IPS-NIHi7 (cell line): ENCODE measurements around the gene FLNB.
A peak's percentile ranks its signal among the peaks of the same experiment; 100 is the strongest.
"Not testable (repeated sequence)": the region's sequence is repeated elsewhere in the genome, so short reads cannot be mapped to it uniquely, and the experiment has no call there.

ENCODE experiments used
- DNase-seq: peaks from one replicate; pipeline ENCODE4 v3.0.0; 2012; ENCODE audit warnings: mixed read lengths; ENCODE audit errors: extremely low spot score

FLNB gene

GRCh38 chr3:57982561-57983243, 25.5 kb upstream of the FLNB start:
- DNase-seq = no peak

- DNase-seq = no peak
These were observed 24.3 kb upstream of the FLNB start for GRCh38 chr3:57983734-57984518.

- DNase-seq = no peak
These were observed 22.8 kb upstream of the FLNB start for GRCh38 chr3:57985176-57985983.

- DNase-seq = no peak
These were observed 22.3 kb upstream of the FLNB start for GRCh38 chr3:57985984-57986246.

DNA sequence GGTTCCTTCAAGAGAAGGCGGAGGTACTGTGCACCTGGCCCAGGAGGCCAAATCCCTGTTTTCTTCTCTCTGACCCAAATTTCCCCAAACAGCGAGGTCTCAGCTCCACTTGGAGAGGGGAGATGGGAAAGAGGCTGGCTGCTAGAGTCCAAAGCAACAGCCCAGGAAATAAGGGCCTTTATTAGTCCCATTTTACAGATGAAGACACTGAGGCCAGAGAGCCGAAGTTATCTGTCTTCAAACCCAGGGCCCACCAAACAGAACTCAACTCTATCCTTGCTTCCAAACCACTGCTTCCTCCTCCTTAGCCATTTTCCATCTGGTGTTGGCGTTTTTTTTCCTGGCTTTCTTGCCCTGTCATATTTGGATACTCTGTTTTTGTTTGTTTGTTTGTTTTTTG, 22.0 kb upstream of the FLNB start:
- DNase-seq = no peak

DNA sequence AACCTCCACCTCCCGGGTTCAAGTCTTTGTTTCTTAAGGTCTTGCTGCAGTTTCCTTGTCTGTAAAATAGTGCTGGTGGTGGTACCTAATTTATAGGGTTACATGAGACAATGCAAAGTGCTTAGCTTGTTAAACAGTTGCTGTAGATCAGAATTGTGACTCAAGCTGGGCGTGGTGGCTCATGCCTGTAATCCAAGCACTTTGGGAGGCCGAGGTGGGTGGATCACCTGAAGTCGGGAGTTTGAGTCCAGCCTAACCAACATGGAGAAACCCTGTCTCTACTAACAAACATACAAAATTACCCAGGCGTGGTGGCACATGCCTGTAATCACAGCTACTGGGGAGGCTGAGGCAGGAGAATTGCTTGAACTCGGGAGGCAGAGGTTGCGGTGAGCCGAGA, 19.0 kb upstream of the FLNB start:
- DNase-seq = not testable (repeated sequence)

DNA sequence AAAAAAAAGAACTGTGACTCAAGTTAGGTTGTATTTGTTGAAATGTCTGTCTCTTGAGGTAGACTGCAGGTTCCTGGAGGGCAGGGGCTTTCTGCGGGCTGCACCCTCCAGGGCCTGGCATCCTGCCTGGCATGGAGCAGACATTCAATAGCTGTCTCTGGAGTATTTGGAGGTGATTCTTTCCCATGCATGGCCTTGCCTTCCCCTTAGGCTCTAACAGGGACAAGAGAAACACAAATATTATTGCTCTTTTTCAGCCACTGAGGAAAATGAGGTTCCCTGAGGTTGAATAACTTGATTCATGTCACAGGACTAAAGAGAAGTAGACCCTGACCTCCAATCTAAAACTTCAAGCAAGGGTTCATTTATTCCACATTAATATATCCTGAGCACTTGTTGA, 18.6 kb upstream of the FLNB start:
- DNase-seq = no peak

DNA sequence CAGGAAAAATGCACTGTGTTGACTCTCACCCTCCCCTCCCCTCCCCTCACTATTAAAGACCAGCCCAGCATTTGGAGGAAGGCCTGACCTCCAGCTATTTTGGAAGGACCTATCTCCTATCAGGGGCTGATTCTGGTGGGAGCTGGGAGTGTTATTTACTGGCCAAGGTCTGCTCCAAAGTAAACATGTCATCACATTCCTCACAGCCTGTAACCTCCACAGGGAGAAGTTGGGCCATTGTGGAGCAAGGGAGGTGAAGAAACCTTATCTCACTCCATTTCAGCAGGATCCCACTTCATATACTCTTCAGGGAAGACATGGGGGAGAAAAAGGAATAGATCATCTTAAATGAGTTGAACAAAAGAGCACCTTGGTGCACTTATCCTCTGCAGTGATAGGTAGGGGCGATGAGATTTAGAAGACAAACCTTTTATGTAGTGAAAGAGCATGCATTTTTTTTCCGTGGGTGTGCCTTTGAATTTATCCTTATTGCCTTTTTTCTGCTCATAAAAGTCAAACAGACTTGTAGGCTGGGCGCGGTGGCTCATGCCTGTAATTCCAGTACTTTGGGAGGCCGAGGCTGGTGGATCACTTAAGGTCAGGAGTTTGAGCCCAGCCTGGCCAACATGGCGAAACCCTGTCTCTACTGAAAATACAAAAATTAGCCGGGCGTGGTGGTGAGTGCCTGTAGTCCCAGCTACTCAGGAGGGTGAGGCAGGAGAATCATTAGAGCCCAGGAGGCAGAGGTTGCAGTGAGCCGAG, 15.6 kb upstream of the FLNB start:
- DNase-seq = peak; percentile 44

DNA sequence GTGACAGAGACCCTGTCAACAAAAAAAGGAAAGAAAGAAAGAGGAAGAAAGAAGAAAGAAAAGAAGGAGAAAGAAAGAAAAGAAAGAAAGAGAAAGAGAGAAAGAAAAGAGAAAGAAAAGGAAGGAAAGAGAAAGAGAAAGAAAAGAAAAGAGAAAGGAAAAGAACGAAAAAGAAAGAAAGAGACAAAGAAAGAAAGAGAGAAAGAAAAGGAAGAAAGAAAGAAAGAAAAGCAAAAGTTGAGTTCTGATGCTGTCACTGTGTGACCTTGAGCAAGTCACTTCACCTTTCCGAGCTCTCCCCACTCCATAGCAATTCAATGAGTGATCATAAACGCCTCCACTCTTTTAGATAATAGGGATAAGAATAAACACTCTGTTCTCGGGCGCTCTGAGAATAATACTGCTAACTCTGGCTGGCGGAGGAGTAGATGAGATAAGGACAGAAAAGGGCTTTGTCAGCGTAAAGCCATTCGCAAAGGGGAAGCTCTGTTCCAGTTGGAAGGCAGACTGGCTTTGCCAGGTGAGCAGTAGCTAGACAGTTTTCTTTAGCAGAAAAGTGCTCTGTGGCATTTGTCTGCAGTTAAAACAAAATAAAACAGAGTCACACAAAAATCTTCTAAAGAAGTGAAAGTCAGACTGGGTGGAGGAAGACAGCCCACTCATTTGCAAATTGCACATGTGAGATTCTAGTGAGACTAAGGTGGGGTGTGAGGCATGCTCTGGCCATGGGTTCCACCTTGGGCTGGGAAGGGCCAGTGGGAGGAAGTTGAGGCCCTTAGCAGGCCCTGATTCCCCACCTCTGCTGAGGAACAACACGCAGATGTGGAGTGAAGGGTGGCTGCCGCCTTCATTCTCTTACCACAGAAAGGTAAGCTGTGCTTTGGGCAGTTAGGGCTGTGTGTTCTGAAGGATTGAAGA, 9.6 kb upstream of the FLNB start:
- no peak for DNase-seq

DNA sequence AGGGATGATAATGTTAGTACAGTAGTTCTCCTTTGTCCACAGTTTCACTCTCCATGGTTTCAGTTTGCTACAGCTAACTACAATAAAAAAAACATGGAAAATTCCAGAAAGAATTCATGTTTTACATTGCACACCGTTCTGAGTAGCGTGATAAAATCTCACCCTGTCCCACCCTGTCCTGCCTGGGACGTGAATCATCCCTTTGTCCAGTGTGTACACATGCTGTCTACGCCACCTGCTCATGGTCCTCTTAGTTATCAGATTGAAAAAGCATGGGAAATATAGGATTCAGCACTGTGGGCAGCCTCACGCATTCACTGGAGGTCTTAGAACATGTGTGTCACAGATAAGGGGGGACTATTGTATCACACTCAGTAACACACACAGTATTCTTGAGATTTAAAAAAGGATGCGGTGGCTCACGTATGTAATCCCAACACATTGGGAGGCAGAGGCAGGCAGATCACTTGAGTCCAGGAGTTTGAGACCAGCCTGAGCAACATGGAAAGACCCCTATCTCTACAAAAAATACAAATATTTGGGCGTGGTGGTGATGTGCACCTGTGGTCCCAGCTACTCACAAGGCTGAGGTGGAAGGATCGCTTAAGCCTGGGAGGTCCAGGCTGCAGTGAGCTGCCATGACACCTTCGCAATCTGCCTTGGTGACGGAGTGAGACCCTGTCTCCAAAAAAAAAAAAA, 8.7 kb upstream of the FLNB start:
- DNase-seq = no peak

DNA sequence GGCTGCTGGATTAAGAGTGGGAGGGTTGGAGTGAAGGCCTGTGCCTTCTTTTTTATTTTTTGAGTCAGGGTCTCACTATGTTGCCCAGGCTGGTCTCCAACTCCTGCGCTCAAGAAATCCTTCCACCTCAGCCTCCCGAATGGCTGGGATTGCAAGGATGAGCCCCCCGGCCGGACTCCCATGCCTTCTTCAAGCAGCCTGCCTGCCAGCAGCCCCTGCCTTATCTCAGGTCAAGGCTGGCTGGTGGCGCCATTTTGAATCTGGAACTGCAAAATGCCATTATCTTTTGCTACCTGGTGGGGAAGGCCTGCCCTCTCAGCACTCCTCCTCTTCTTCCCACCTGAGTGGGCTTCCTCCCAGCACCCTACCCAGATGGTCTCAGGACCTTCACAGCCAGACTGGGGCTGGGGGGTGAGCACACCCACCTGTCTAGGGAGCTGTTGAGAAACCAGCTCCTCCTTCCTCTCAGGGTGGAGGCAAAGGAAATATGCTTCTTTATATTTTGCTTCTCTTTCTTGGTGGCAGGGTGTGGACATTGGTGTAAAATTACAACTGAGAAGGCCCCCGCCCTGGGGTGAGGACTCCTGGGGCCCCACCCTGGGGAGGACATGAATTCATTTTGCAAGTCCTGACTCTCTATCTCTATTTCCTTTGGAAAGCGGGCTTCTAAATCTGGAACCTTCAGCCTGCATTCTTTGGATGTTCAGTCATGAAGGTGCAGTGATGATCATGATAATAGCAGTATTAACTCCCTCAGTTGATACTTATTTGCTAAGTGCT, 7.7 kb upstream of the FLNB start:
- DNase-seq = no peak

DNA sequence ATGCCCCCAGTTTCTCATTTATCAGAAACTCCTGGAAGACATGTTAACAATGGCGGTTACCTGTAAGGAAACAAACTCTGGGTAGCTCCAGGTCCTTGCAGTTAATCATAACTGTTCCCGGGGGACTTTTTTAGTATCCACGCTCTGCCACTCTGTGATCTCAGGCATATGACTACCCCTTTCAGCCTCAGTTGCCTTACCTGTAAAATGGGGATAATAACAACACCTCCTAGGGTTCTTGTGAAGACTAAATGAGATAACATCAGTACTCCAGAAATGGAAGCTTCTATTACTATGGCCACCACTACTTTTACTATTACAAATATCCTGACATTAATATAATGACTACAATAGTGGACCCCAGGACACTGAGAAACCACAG, 7.1 kb upstream of the FLNB start:
- no peak for DNase-seq

GRCh38 chr3:58001979-58002378, 6.2 kb upstream of the FLNB start:
- no peak for DNase-seq

GRCh38 chr3:58003093-58003492, 5.1 kb upstream of the FLNB start:
- DNase-seq = no peak

DNA sequence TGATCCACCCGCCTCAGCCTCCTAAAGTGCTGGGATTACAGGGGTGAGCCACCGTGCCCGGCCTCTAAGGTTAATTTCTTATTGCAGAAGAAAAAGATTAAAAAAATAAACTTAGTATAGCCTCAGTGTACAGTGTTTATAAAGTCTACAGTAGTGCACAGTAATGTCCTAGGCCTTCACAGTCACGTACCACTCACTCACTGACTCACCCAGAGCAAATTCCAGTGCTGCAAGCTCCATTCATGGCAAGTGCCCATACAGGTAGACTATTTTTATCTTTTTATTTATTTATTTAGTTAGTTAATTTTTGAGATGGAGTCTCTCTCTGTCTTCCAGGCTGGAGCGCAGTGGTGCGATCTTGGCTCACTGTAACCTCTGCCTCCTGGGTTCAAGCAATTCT, 3.2 kb upstream of the FLNB start:
- DNase-seq = no peak

DNA sequence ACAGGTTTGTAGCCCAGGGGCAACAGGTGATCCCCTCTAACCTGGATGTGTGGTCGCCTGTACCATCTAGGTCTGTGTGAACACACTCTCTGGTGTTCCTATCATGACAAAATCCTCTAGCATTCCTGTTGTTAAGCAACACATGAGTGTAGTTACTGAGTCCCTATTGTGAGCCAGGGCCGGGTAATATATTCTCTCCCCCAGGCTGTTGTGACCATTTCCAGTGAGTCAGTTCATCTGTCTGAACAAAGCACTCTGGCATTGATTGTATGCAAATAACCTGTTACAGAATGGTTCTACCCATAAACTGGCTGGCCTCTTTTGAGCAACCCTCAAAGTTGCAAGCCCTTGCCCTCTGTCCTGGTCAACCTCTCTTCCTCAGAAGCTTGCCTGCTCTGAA, 2.6 kb upstream of the FLNB start:
- no peak for DNase-seq

DNA sequence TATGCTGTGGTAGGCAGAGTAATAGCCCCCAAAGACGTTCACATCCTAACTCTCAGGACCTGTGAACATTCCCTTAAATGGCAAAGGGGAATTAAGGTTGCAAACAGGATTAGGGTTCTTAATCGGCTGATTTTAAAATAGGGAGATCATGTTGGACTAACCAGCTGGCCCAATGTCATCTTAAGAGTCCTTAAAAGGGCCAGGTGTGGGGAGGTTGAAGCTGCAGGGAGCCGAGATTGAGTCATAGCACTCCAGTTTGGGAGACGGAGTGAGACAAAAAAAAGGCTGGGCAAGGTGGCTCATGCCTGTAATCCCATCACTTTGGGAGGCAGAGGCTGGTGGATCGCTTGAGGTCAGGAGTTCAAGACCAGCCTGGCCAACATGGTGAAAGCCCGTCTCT, 1.6 kb upstream of the FLNB start:
- DNase-seq = no peak

GRCh38 chr3:58009026-58009748, 965 bp downstream of the FLNB start:
- no peak for DNase-seq
